HepG2 (cell line): ENCODE data around the gene NDUFB7. TPM values are rescaled to one million over a fixed set of nuclear protein-coding genes. Genes with fewer than 3 reads are reported as not detected.

Experiments
- ATAC-seq: fragments of 200-7000 bp; cut with Tn5 transposase; 3 replicates; pipeline ENCODE4 v1.9.1; 2020; ENCODE audit warnings: mild to moderate bottlenecking, moderate library complexity
- BruUV-seq: library from RNA; stranded (reverse); fragments of 400-500 nt; replicated peaks from 2 replicates; lab custom pipeline; 2021; lab: Mats Ljungman, UMichigan
- CTCF ChIA-PET: fragments of 300-600 bp; formaldehyde crosslinking; extraction: SDS; loops from one replicate; lab custom pipeline; 2021; ENCODE audit warnings: low total read pairs, inconsistent platforms, low intra/inter-chr PET ratio; lab: Yijun Ruan, JAX
- POLR2A ChIA-PET: fragments of 350-600 bp; sonication (Branson Sonifier 250); formaldehyde crosslinking; loops from one replicate; lab custom pipeline; 2020; ENCODE audit warnings: antibody characterized with exemption, inconsistent platforms; lab: Yijun Ruan, JAX
- DNase-seq: peaks from one replicate; pipeline ENCODE4 v3.0.0-alpha.2; 2015; ENCODE audit warnings: low spot score
- FAIRE-seq: peaks from 3 replicates; lab custom pipeline; 2011; peaks lifted over from hg19 to GRCh38; lab: Jason Lieb, UNC
- H2AFZ ChIP-seq: one replicate; pipeline ENCODE4 v1.6.1; 2011; ENCODE audit warnings: low read length, inconsistent platforms
- H3K27ac ChIP-seq: fragments of 300-600 bp; 3 replicates; pipeline ENCODE4 v1.8.0; 2011; ENCODE audit warnings: mixed run types, mild to moderate bottlenecking, mixed read lengths, low read length, inconsistent platforms; ENCODE audit not compliant: insufficient read depth; ENCODE audit errors: extremely low read length
- H3K27me3 ChIP-seq, 2 experiments: fragments of 200-600 bp in 1 of 2; 2 replicates in 1 of 2; 3 replicates in 1 of 2; pipeline versions ENCODE4 v1.6.0 to v1.8.0; 2011; ENCODE audit warnings: low read length in 2 of 2, mild to moderate bottlenecking in 2 of 2, moderate library complexity in 2 of 2, inconsistent platforms in 1 of 2; ENCODE audit not compliant: insufficient read depth in 2 of 2, control insufficient read depth in 1 of 2
- H3K36me3 ChIP-seq, 2 experiments: fragments of 200-600 bp in 1 of 2; replicated peaks in 1 of 2; 2 replicates in 1 of 2; 3 replicates in 1 of 2; pipeline versions ENCODE4 v1.5.1 to v1.8.0; 2011; ENCODE audit warnings: low read length in 2 of 2, inconsistent platforms in 1 of 2; ENCODE audit not compliant: insufficient read depth in 2 of 2, control insufficient read depth in 1 of 2
- H3K4me1 ChIP-seq: 2 replicates; pipeline ENCODE4 v1.5.1; 2012; ENCODE audit warnings: low read length, inconsistent platforms; ENCODE audit not compliant: insufficient read depth
- H3K4me2 ChIP-seq: 2 replicates; pipeline ENCODE4 v1.6.0; 2011; ENCODE audit warnings: low read depth, low read length, inconsistent platforms
- H3K4me3 ChIP-seq, 3 experiments: fragments of 200-600 bp in 1 of 3; sonication (generic), shearing (Covaris generic) in 1 of 3; replicated peaks in 1 of 3; 2 replicates each; pipeline ENCODE4 v1.5.1; 2011 to 2016; ENCODE audit warnings: low read length in 3 of 3, inconsistent platforms in 2 of 3, low read depth in 2 of 3, mild to moderate bottlenecking in 2 of 3, control low read depth in 1 of 3, mixed read lengths in 1 of 3; ENCODE audit not compliant: insufficient read depth in 1 of 3
- H3K79me2 ChIP-seq: one replicate; pipeline ENCODE4 v1.6.1; 2011; ENCODE audit warnings: low read length, inconsistent platforms; ENCODE audit not compliant: insufficient read depth
- H3K9ac ChIP-seq: 2 replicates; pipeline ENCODE4 v1.6.0; 2011; ENCODE audit warnings: mild to moderate bottlenecking, low read depth, low read length, inconsistent platforms; ENCODE audit not compliant: insufficient read depth
- H3K9me3 ChIP-seq: 2 replicates; pipeline ENCODE4 v1.5.1; 2012; ENCODE audit warnings: mild to moderate bottlenecking, low read length
- H4K20me1 ChIP-seq: 2 replicates; pipeline ENCODE4 v1.6.0; 2011; ENCODE audit warnings: inconsistent platforms, mild to moderate bottlenecking, low read length, moderate library complexity; ENCODE audit not compliant: insufficient read depth
- ARID4A ChIP-seq: sonication (generic); formaldehyde crosslinking; IDR thresholded peaks from 2 replicates; pipeline ENCODE4 v1.5.0; 2020; ENCODE audit warnings: mild to moderate bottlenecking, missing genetic modification reagents, borderline replicate concordance
- GTF3A ChIP-seq: sonication (generic); formaldehyde crosslinking; conservative IDR thresholded peaks from 2 replicates; pipeline ENCODE4 v1.4.0; 2020; ENCODE audit warnings: mild to moderate bottlenecking, missing genetic modification reagents
- HNF4A ChIP-seq: sonication (generic); formaldehyde crosslinking; IDR thresholded peaks from 2 replicates; pipeline ENCODE4 v1.4.0; 2020; ENCODE audit warnings: missing genetic modification reagents
- KLF6 ChIP-seq: IDR thresholded peaks from 2 replicates; pipeline ENCODE4 v1.8.0; 2016; ENCODE audit warnings: missing biosample characterization, missing genetic modification reagents
- MAX ChIP-seq: IDR thresholded peaks from 2 replicates; pipeline ENCODE4 v1.6.1; 2012; ENCODE audit warnings: inconsistent platforms
- MED1 ChIP-seq: sonication (generic); formaldehyde crosslinking; IDR thresholded peaks from 2 replicates; pipeline ENCODE4 v1.4.0; 2020; ENCODE audit warnings: missing genetic modification reagents
- PHF8 ChIP-seq: sonication (generic); formaldehyde crosslinking; IDR thresholded peaks from 2 replicates; pipeline ENCODE4 v1.5.0; 2020; ENCODE audit warnings: missing genetic modification reagents
- RARA ChIP-seq: IDR thresholded peaks from 2 replicates; pipeline ENCODE4 v1.6.1; 2016; ENCODE audit warnings: missing genetic modification reagents, missing compliant biosample characterization
- SPEN ChIP-seq: sonication (generic); formaldehyde crosslinking; IDR thresholded peaks from 2 replicates; pipeline ENCODE4 v1.5.1; 2020; ENCODE audit warnings: low read depth, mild to moderate bottlenecking, missing genetic modification reagents
- TBX2 ChIP-seq: sonication (generic); formaldehyde crosslinking; IDR thresholded peaks from 2 replicates; pipeline ENCODE4 v1.5.0; 2020; ENCODE audit warnings: missing genetic modification reagents, mild to moderate bottlenecking, borderline replicate concordance
- ZFY ChIP-seq: sonication (generic); formaldehyde crosslinking; IDR thresholded peaks from 2 replicates; pipeline ENCODE4 v1.4.0; 2020; ENCODE audit warnings: missing genetic modification reagents
- ZNF292 ChIP-seq: sonication (generic); formaldehyde crosslinking; IDR thresholded peaks from 2 replicates; pipeline ENCODE4 v1.8.1; 2022; ENCODE audit warnings: mild to moderate bottlenecking, low read depth, missing genetic modification reagents, borderline replicate concordance
- ZNF512 ChIP-seq: sonication (generic); formaldehyde crosslinking; IDR thresholded peaks from 2 replicates; pipeline ENCODE4 v1.4.0; 2020; ENCODE audit warnings: mild to moderate bottlenecking, missing genetic modification reagents
- ZNF772 ChIP-seq: sonication (generic); formaldehyde crosslinking; IDR thresholded peaks from 2 replicates; pipeline ENCODE4 v1.5.0; 2020; ENCODE audit warnings: mild to moderate bottlenecking, missing genetic modification reagents
- WGBS: methylation state at CpG from one replicate; pipeline ENCODE4 v1.1.6; 2017; ENCODE audit warnings: low lambda C conversion rate; 5-methylcytosine and 5-hydroxymethylcytosine counted together
- in situ Hi-C: cut with HindIII; loops from 2 replicates; pipeline ENCODE4 v1.10.0; 2017; ENCODE audit warnings: low pct_unique_long_range_greater_than_20kb; ENCODE audit not compliant: extremely low pct_ligation_motif_present
- intact Hi-C: fragments of 100-400 bp; cut with micrococcal nuclease; formaldehyde crosslinking; loops from one replicate; pipeline ENCODE4 v1.10.0; 2022; ENCODE audit not compliant: unreplicated experiment
- polyA plus RNA-seq, 8 experiments: library from polyadenylated mRNA; depleted of rRNA in 3 of 8; stranded (reverse) in 7 of 8; unstranded in 1 of 8; fragments of >200 nt; fragmentation: Illumina TruSeq in 4 of 8; extraction: Trizol in 4 of 8; gene quantifications; 2 replicates each; pipeline versions ENCODE4 v1.2.1 to v1.2.3, GENCODE V29; 2011 to 2016; ENCODE audit warnings: low read depth in 4 of 8, missing spikeins in 1 of 8, mixed read lengths in 1 of 8; ENCODE audit not compliant: insufficient read depth in 1 of 8
- total RNA-seq, 5 experiments: library from RNA; depleted of rRNA; stranded (reverse); fragments of >200 nt; fragmentation: Illumina TruSeq; extraction: Trizol; gene quantifications; 2 replicates each; pipeline ENCODE4 v1.2.3, GENCODE V29; 2016; ENCODE audit warnings: low read depth in 1 of 5

Gene NDUFB7
- total and polyA plus RNA-seq, 2 of the 13 experiments (the other 11 are each of a cell fraction or from before 2014, with no cell fraction given): 156 to 198 TPM

- H3K9me3 ChIP-seq: no peaks in the 10 kb centered on the region
- H3K79me2 ChIP-seq: peaks cover 39% of the 10 kb centered on the region
- WGBS: 0% methylated on average over 14 of the region's 22 CpGs
- FAIRE-seq (no peak), ATAC-seq (no peak), DNase-seq (no peak)
- peaks cover 9 to 26% of the 10 kb centered on the region in 2 experiments for H3K36me3 ChIP-seq
- POLR2A ChIA-PET: interaction anchor here (1.1 to 5.8 kb wide), 7 partner anchors 7 to 55 kb away, joined by 3 to 123 read pairs (median 26); partner anchors contain the start of genes GIPC1 and NDUFB7
- peak overlapping the region; percentile 96 for H3K4me2 ChIP-seq
- H3K27ac ChIP-seq: peak overlapping the region; percentile 91
- intact Hi-C loops (no loop called here), in situ Hi-C loops (no loop called here)
- CTCF ChIA-PET: no interaction called here
- H3K4me3 ChIP-seq: peak overlapping the region; percentile 91 to 98 (median 92)
- no TSS peak for BruUV-seq
- H4K20me1 ChIP-seq: peaks cover 35% of the 10 kb centered on the region
- H3K4me1 ChIP-seq: peaks cover 79% of the 10 kb centered on the region
- no peaks in the 10 kb centered on the region; a peak in 1 of 5 replicates for H3K27me3 ChIP-seq
- H2AFZ ChIP-seq: no peak overlapping the region
- peak overlapping the region; percentile 98 for H3K9ac ChIP-seq
- TF ChIP-seq ZNF512 (no peak), ARID4A (CRISPR knock-in tag) (peak; percentile 42; the same call in 1 of the 2 replicates), TBX2 (peak; percentile 22; the same call in 1 of the 2 replicates), RARA (CRISPR knock-in tag) (0 out of 2 replicates have a peak, but pooled peaks have one; percentile 14), ZNF772 (CRISPR knock-in tag) (0 out of 2 replicates have a peak, but pooled peaks have one; percentile 40), PHF8 (0 out of 2 replicates have a peak, but pooled peaks have one; percentile 22), HNF4A (0 out of 2 replicates have a peak, but pooled peaks have one; percentile 24), ZFY (CRISPR knock-in tag) (0 out of 2 replicates have a peak, but pooled peaks have one; percentile 8), GTF3A (CRISPR knock-in tag) (no peak), MED1 (CRISPR knock-in tag) (0 out of 2 replicates have a peak, but pooled peaks have one; percentile 15), ZNF292 (CRISPR knock-in tag) (peak; percentile 36; the same call in 1 of the 2 replicates), MAX (no peak), KLF6 (0 out of 2 replicates have a peak, but pooled peaks have one; percentile 29), SPEN (CRISPR knock-in tag) (0 out of 2 replicates have a peak, but pooled peaks have one; percentile 46)
These were observed 55.0 kb downstream of the NDUFB7 start for GRCh38 chr19:14516746-14517438.
